ENCODE data around the gene HEXB.

DNA sequence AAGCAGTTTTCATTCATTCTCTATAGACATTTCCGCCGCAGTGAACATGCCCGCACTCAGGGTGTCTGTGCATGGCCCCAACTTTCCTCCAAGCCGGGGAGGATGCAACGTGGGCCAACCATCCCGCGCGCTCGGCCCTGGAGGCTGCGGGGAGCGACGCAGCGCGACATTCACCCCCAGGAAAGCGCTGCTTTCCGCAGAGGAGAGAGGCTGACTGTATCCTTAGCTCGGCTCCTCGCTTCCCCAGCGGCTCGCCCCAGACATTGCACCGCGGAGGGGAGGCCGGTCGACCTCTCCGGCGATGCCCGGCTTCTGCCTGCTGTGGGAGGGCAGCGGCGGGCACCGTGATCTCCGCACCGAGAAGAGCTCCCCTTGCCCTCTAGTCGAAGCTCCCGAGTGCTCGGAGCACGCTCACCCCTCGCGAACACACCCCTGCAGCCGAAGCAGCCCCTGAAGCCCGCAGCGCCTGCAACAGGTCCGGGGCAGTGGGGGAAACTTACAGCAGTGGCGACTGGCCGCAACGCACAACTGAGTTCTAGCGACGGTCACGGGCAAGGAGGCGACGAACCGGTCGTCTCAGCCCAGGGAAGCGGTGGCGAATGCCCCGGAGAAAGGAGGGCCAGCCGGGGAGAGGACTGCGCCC, 45.1 kb upstream of the HEXB start:
- TF ChIP-seq, protein P1, sequence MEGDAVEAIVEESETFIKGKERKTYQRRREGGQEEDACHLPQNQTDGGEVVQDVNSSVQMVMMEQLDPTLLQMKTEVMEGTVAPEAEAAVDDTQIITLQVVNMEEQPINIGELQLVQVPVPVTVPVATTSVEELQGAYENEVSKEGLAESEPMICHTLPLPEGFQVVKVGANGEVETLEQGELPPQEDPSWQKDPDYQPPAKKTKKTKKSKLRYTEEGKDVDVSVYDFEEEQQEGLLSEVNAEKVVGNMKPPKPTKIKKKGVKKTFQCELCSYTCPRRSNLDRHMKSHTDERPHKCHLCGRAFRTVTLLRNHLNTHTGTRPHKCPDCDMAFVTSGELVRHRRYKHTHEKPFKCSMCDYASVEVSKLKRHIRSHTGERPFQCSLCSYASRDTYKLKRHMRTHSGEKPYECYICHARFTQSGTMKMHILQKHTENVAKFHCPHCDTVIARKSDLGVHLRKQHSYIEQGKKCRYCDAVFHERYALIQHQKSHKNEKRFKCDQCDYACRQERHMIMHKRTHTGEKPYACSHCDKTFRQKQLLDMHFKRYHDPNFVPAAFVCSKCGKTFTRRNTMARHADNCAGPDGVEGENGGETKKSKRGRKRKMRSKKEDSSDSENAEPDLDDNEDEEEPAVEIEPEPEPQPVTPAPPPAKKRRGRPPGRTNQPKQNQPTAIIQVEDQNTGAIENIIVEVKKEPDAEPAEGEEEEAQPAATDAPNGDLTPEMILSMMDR (IDR thresholded peaks at IDR 0.05; ENCODE audit: borderline replicate concordance, extremely low read depth, low read length, poor library complexity, severe bottlenecking), result no peak
- no peak for TF ChIP-seq EZH2 (IDR thresholded peaks at IDR 0.05; ENCODE audit: borderline replicate concordance, low read depth, low read length, severe bottlenecking)

Measured in DND-41 (cell line).